C4-2B (cell line): ENCODE results near the gene CNTF.

Source experiments
- ZFX ChIP-seq: fragments of 450-650 bp; IDR thresholded peaks from 2 replicates; pipeline ENCODE4 v1.6.1; 2017
- TF ChIP-seq, protein P1 (sequence below): fragments of 450-650 bp; conservative IDR thresholded peaks from 2 replicates; pipeline ENCODE4 v1.5.1; 2017; ENCODE audit warnings: mild to moderate bottlenecking

DNA sequence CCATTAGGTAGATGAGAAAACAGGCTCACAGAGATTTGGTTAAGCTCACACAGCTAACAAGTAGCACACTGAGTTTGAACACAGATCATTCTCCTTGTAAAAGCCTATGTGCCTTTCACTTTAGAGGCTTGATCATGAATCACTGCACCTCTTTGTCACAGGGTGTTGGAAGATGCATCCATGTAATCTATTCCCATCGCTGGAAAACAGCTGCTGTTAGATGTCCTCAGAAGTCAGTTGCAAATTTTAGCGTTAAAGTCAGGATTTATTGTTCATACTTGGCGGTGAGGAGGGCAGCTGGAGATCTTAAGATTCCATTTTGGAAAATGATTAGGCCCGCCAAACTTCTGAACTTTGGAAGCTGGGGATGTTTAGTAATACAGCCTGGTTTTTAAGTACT lies 2.6 kb downstream of the CNTF start:
- TF ChIP-seq, protein P1, sequence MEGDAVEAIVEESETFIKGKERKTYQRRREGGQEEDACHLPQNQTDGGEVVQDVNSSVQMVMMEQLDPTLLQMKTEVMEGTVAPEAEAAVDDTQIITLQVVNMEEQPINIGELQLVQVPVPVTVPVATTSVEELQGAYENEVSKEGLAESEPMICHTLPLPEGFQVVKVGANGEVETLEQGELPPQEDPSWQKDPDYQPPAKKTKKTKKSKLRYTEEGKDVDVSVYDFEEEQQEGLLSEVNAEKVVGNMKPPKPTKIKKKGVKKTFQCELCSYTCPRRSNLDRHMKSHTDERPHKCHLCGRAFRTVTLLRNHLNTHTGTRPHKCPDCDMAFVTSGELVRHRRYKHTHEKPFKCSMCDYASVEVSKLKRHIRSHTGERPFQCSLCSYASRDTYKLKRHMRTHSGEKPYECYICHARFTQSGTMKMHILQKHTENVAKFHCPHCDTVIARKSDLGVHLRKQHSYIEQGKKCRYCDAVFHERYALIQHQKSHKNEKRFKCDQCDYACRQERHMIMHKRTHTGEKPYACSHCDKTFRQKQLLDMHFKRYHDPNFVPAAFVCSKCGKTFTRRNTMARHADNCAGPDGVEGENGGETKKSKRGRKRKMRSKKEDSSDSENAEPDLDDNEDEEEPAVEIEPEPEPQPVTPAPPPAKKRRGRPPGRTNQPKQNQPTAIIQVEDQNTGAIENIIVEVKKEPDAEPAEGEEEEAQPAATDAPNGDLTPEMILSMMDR: no peak
- no peak for TF ChIP-seq ZFX
